Testis (tissue), 2 donors: Measurements from ENCODE around the gene EAF1.

Experiments used
- CTCF ChIP-seq, 3 experiments: fragments of 450-650 bp in 2 of 3; fragments of 200-600 bp in 1 of 3; sonication (generic) in 1 of 3; IDR thresholded peaks; one replicate each; pipeline ENCODE4 v1.5.1; 2016 to 2019; ENCODE audit warnings: antibody characterized with exemption in 3 of 3, mild to moderate bottlenecking in 2 of 3, moderate library complexity in 1 of 3
- POLR2A ChIP-seq: fragments of 450-650 bp; IDR thresholded peaks from one replicate; pipeline ENCODE4 v1.6.1; 2017; ENCODE audit warnings: antibody characterized with exemption, mild to moderate bottlenecking, moderate library complexity

GRCh38 chr3:15465876-15466585, 38.6 kb downstream of the EAF1 start:
- TF ChIP-seq CTCF (IDR thresholded peaks at IDR 0.05), result no peak
- no peak for TF ChIP-seq POLR2A
